Left ventricle myocardium inferior (tissue), 1 donor: ENCODE measurements around the gene ONECUT3. TPM values are rescaled to one million over a fixed set of nuclear protein-coding genes. Genes with fewer than 3 reads are reported as not detected.

Experiments used
- DNase-seq: peaks from one replicate; pipeline ENCODE4 v3.0.0-alpha.2; 2020
- H3K27ac ChIP-seq: fragments of 200-600 bp; replicated peaks from 2 replicates; pipeline ENCODE4 v1.8.0; 2021
- H3K27me3 ChIP-seq: fragments of 200-600 bp; 2 replicates; pipeline ENCODE4 v1.8.0; 2021; ENCODE audit warnings: low read depth
- H3K36me3 ChIP-seq: fragments of 200-600 bp; 2 replicates; pipeline ENCODE4 v1.8.0; 2021
- H3K4me1 ChIP-seq: fragments of 200-600 bp; 2 replicates; pipeline ENCODE4 v1.8.0; 2021
- H3K4me3 ChIP-seq: fragments of 200-600 bp; 2 replicates; pipeline ENCODE4 v1.8.0; 2021; ENCODE audit warnings: mild to moderate bottlenecking, moderate library complexity
- H3K9me3 ChIP-seq: fragments of 200-600 bp; replicated peaks from 2 replicates; pipeline ENCODE4 v1.8.0; 2021
- CTCF ChIP-seq: fragments of 200-600 bp; IDR thresholded peaks from 2 replicates; pipeline ENCODE4 v1.8.0; 2021; ENCODE audit warnings: antibody characterized with exemption, mild to moderate bottlenecking, borderline replicate concordance
- intact Hi-C: fragments of 100-400 bp; cut with micrococcal nuclease; formaldehyde crosslinking; loops from one replicate; pipeline ENCODE4 v1.11.0; 2022
- total RNA-seq: library from RNA; stranded (reverse); fragmentation: NEBNext Ultra II Directional; extraction: Animal tissue kit (Norgen Biotek cat#: 25700); gene quantifications from one replicate; pipeline ENCODE4 v1.2.1, GENCODE V29; 2021
- donor health status: DM: no; HTN: yes; CAD: no; lungs with severe emphysema.

ONECUT3 gene
- total RNA-seq, 1 donor from 2014 or later, result not detected

- no peak for DNase-seq
- Histone ChIP-seq H3K4me3 (no peak overlapping the region), H3K36me3 (no peaks in the 10 kb centered on the region), H3K27ac (no peak overlapping the region), H3K4me1 (peaks cover 3% of the 10 kb centered on the region), H3K9me3 (peaks cover 26% of the 10 kb centered on the region), H3K27me3 (peaks cover 99% of the 10 kb centered on the region)
- intact Hi-C loops, result loop anchor here (10.0 kb wide), 1 partner anchor 224 kb away; no protein-coding TSS in a partner anchor
- TF ChIP-seq CTCF, result no peak
Observed at GRCh38 chr19:1768918-1769644, 15.8 kb downstream of the ONECUT3 start.

- no peaks in the 10 kb centered on the region for H3K36me3 ChIP-seq
- no peak overlapping the region for H3K4me3 ChIP-seq
- peaks cover 3% of the 10 kb centered on the region for H3K4me1 ChIP-seq
- DNase-seq, result no peak
- TF ChIP-seq CTCF, result no peak
- intact Hi-C loops, result loop anchor here (10.0 kb wide), 1 partner anchor 225 kb away; no protein-coding TSS in a partner anchor
- no peak overlapping the region for H3K27ac ChIP-seq
- peaks cover 26% of the 10 kb centered on the region for H3K9me3 ChIP-seq
- H3K27me3 ChIP-seq, result peaks cover 99% of the 10 kb centered on the region
Observed at GRCh38 chr19:1769645-1769985, 16.3 kb downstream of the ONECUT3 start.

GRCh38 chr19:1770866-1771576, 17.7 kb downstream of the ONECUT3 start:
- intact Hi-C loops, result no loop called here
- H3K36me3 ChIP-seq, result no peaks in the 10 kb centered on the region
- peaks cover 99% of the 10 kb centered on the region for H3K27me3 ChIP-seq
- H3K27ac ChIP-seq, result no peak overlapping the region
- DNase-seq, result no peak
- H3K4me3 ChIP-seq, result no peak overlapping the region
- peaks cover 26% of the 10 kb centered on the region for H3K9me3 ChIP-seq
- peaks cover 9% of the 10 kb centered on the region for H3K4me1 ChIP-seq
- TF ChIP-seq CTCF, result no peak

GRCh38 chr19:1773184-1773583, 19.9 kb downstream of the ONECUT3 start:
- no peak for TF ChIP-seq CTCF
- H3K4me3 ChIP-seq, result no peak overlapping the region
- no peak overlapping the region for H3K27ac ChIP-seq
- peaks cover 11% of the 10 kb centered on the region for H3K4me1 ChIP-seq
- peaks cover 99% of the 10 kb centered on the region for H3K27me3 ChIP-seq
- peaks cover 26% of the 10 kb centered on the region for H3K9me3 ChIP-seq
- DNase-seq, result no peak
- intact Hi-C loops, result no loop called here
- no peaks in the 10 kb centered on the region for H3K36me3 ChIP-seq

- Histone ChIP-seq H3K4me1 (peaks cover 11% of the 10 kb centered on the region), H3K4me3 (no peak overlapping the region), H3K27me3 (peaks cover 97% of the 10 kb centered on the region), H3K9me3 (peaks cover 23% of the 10 kb centered on the region), H3K27ac (no peak overlapping the region), H3K36me3 (no peaks in the 10 kb centered on the region)
- intact Hi-C loops, result no loop called here
- DNase-seq, result no peak
- peak; percentile 42 for TF ChIP-seq CTCF
Observed at GRCh38 chr19:1774989-1775772, 21.9 kb downstream of the ONECUT3 start.
